ENCODE data around the gene PTPRN2. TPM values are rescaled to one million over a fixed set of nuclear protein-coding genes. Genes with fewer than 3 reads are reported as not detected.
A peak's percentile ranks its signal among the peaks of the same experiment; 100 is the strongest.
"Not testable (repeated sequence)": the region's sequence is repeated elsewhere in the genome, so short reads cannot be mapped to it uniquely, and the experiment has no call there.

Gene PTPRN2
- total RNA-seq, 2 donors from 2014 or later = 0.35 to 0.61 TPM

GRCh38 chr7:158304072-158304471, 283.6 kb downstream of the PTPRN2 start:
- not testable (repeated sequence) for H3K27ac Mint-ChIP-seq; ATAC-seq; DNase-seq (ENCODE audit: low spot score in 2 of 2)
- peaks cover 10 to 21% of the 10 kb centered on the region in 2 donors for H3K9me3 Mint-ChIP-seq
- H3K36me3 Mint-ChIP-seq = peaks cover 6 to 10% of the 10 kb centered on the region in 2 donors

- Mint-ChIP-seq H3K9me3 (peaks cover 10 to 20% of the 10 kb centered on the region in 2 donors), H3K27ac (no peak overlapping the region), H3K36me3 (peaks cover 6 to 10% of the 10 kb centered on the region in 2 donors)
- ATAC-seq = no peak
- DNase-seq (ENCODE audit: low spot score in 2 of 2) = no peak
Measured at GRCh38 chr7:158303121-158303520, 284.5 kb downstream of the PTPRN2 start.

- DNase-seq (ENCODE audit: low spot score in 2 of 2) = no peak
- peak in 1 of 2 donors; percentile 48 for ATAC-seq
- no peak overlapping the region for H3K27ac Mint-ChIP-seq
- H3K36me3 Mint-ChIP-seq = peaks cover 3 to 7% of the 10 kb centered on the region in 2 donors
- H3K9me3 Mint-ChIP-seq = peaks cover 6 to 14% of the 10 kb centered on the region in 2 donors
Measured at GRCh38 chr7:158302274-158303070, 285.2 kb downstream of the PTPRN2 start.

GRCh38 chr7:158301207-158301606, 286.4 kb downstream of the PTPRN2 start:
- H3K9me3 Mint-ChIP-seq = peaks cover under 1 to 6% of the 10 kb centered on the region in 2 donors
- peaks cover 0 to 3% of the 10 kb centered on the region in 2 donors for H3K36me3 Mint-ChIP-seq
- no peak overlapping the region for H3K27ac Mint-ChIP-seq
- DNase-seq (ENCODE audit: low spot score in 2 of 2) (no peak), ATAC-seq (no peak)

- ATAC-seq (no peak), DNase-seq (ENCODE audit: low spot score in 2 of 2) (no peak)
- H3K27ac Mint-ChIP-seq = no peak overlapping the region
- peaks cover 0 to 2% of the 10 kb centered on the region in 2 donors for H3K9me3 Mint-ChIP-seq
- no peaks in the 10 kb centered on the region for H3K36me3 Mint-ChIP-seq
Measured at GRCh38 chr7:158300427-158300826, 287.2 kb downstream of the PTPRN2 start.

- no peak for DNase-seq (ENCODE audit: low spot score in 2 of 2)
- no peak for ATAC-seq
- no peak overlapping the region for H3K27ac Mint-ChIP-seq
- H3K36me3 Mint-ChIP-seq = no peaks in the 10 kb centered on the region
- H3K9me3 Mint-ChIP-seq = no peaks in the 10 kb centered on the region
Measured at GRCh38 chr7:158299607-158300006, 288.0 kb downstream of the PTPRN2 start.

GRCh38 chr7:158296798-158297104, 290.9 kb downstream of the PTPRN2 start:
- H3K9me3 Mint-ChIP-seq = peaks cover 0 to under 1% of the 10 kb centered on the region in 2 donors
- peaks cover 0 to 4% of the 10 kb centered on the region in 2 donors for H3K36me3 Mint-ChIP-seq
- no peak for DNase-seq (ENCODE audit: low spot score in 2 of 2)
- H3K27ac Mint-ChIP-seq = no peak overlapping the region
- no peak for ATAC-seq

- DNase-seq (ENCODE audit: low spot score in 2 of 2) (no peak), ATAC-seq (no peak)
- H3K36me3 Mint-ChIP-seq = peaks cover 0 to 7% of the 10 kb centered on the region in 2 donors
- H3K9me3 Mint-ChIP-seq = peaks cover 0 to 4% of the 10 kb centered on the region in 2 donors
- no peak overlapping the region for H3K27ac Mint-ChIP-seq
Measured at GRCh38 chr7:158295966-158296797, 291.4 kb downstream of the PTPRN2 start.

- Mint-ChIP-seq H3K36me3 (peaks cover 2 to 15% of the 10 kb centered on the region in 2 donors), H3K9me3 (peaks cover 5 to 14% of the 10 kb centered on the region in 2 donors)
- not testable (repeated sequence) for DNase-seq (ENCODE audit: low spot score in 2 of 2); H3K27ac Mint-ChIP-seq; ATAC-seq
Measured at GRCh38 chr7:158294468-158295215, 293.0 kb downstream of the PTPRN2 start.

GRCh38 chr7:158292948-158293347, 294.7 kb downstream of the PTPRN2 start:
- ATAC-seq (no peak), DNase-seq (ENCODE audit: low spot score in 2 of 2) (no peak)
- no peak overlapping the region for H3K27ac Mint-ChIP-seq
- peaks cover 7 to 28% of the 10 kb centered on the region in 2 donors for H3K36me3 Mint-ChIP-seq
- H3K9me3 Mint-ChIP-seq = peaks cover 19 to 31% of the 10 kb centered on the region in 2 donors

- DNase-seq (ENCODE audit: low spot score in 2 of 2) = no peak
- peaks cover 21 to 35% of the 10 kb centered on the region in 2 donors for H3K9me3 Mint-ChIP-seq
- ATAC-seq = no peak
- peaks cover 7 to 28% of the 10 kb centered on the region in 2 donors for H3K36me3 Mint-ChIP-seq
- no peak overlapping the region for H3K27ac Mint-ChIP-seq
Measured at GRCh38 chr7:158291998-158292397, 295.6 kb downstream of the PTPRN2 start.

- Mint-ChIP-seq H3K36me3 (peaks cover 7 to 28% of the 10 kb centered on the region in 2 donors), H3K9me3 (peaks cover 24 to 40% of the 10 kb centered on the region in 2 donors), H3K27ac (no peak overlapping the region)
- DNase-seq (ENCODE audit: low spot score in 2 of 2) = peak in 1 of 2 donors; percentile 39
- ATAC-seq = no peak
Measured at GRCh38 chr7:158289761-158290523, 297.7 kb downstream of the PTPRN2 start.

- DNase-seq (ENCODE audit: low spot score in 2 of 2) (no peak), ATAC-seq (no peak)
- Mint-ChIP-seq H3K9me3 (peaks cover 24 to 40% of the 10 kb centered on the region in 2 donors), H3K36me3 (peaks cover 7 to 28% of the 10 kb centered on the region in 2 donors), H3K27ac (no peak overlapping the region)
Measured at GRCh38 chr7:158289231-158289630, 298.4 kb downstream of the PTPRN2 start.

GRCh38 chr7:158286210-158286609, 301.4 kb downstream of the PTPRN2 start:
- Mint-ChIP-seq H3K36me3 (peaks cover 7 to 21% of the 10 kb centered on the region in 2 donors), H3K9me3 (peaks cover 24 to 36% of the 10 kb centered on the region in 2 donors), H3K27ac (no peak overlapping the region)
- ATAC-seq (no peak), DNase-seq (ENCODE audit: low spot score in 2 of 2) (no peak)

- no peak overlapping the region for H3K27ac Mint-ChIP-seq
- peaks cover 21 to 32% of the 10 kb centered on the region in 2 donors for H3K9me3 Mint-ChIP-seq
- ATAC-seq (no peak), DNase-seq (ENCODE audit: low spot score in 2 of 2) (no peak)
- peaks cover 7 to 21% of the 10 kb centered on the region in 2 donors for H3K36me3 Mint-ChIP-seq
Measured at GRCh38 chr7:158285383-158285770, 302.2 kb downstream of the PTPRN2 start.
